Measurements from ENCODE around the gene FAM9A.

The FAM9A gene

DNA sequence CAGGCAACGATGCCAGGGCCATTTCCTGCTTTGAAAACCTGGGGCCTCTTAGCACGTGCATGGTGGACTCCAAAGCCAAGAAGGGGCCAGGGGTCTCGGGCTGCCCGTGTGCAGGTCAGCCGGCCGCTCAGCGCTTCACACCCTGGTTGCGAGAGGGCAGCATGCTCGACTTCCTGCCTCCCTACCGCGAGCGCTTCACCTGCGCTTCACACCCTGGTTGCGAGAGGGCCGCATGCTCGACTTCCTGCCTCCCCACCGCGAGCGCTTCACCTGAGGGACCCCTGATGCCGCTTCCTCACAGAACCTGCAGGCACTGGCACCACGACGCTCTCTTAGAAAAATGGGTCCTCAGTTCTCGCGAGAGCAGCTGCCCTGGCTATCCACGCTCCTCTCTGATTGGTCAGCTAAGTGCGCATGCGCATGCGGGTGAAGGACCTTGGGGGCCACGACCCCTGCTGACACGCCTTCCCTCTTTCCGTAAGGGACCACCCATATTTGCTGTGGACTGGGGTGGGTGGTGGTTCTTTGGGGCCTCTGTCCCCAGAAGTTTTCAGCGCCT, at the start of gene FAM9A:
FAM9A (minus strand) TSS at position 343 of the 559 bp plus-strand sequence. CDS start 1,212 bp downstream, outside the sequence.
- DNase-seq (ENCODE audit: low read depth in 3 of 3, low spot score in 1 of 3): no peak

DNA sequence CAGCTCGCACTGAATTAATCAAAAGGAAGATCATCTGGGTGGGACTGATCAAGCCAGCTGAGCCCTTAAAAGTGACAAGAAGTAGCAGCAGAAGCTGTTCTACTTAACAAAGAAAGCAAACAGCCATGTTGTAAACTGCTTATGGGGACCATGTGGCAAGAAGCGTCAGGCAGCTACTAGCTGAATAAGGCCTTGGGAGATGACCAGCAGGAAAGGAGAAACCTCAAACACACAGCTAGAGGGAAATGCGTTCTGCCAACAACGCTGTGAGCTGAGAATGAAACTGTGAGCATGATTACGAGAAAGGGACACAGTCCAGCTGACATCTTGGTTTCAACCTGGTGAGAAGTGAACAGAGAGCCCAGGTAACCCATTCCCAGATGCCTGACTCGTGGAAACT, 49.3 kb upstream of the FAM9A start:
- DNase-seq (ENCODE audit: low read depth in 3 of 3, low spot score in 1 of 3): no peak

DNA sequence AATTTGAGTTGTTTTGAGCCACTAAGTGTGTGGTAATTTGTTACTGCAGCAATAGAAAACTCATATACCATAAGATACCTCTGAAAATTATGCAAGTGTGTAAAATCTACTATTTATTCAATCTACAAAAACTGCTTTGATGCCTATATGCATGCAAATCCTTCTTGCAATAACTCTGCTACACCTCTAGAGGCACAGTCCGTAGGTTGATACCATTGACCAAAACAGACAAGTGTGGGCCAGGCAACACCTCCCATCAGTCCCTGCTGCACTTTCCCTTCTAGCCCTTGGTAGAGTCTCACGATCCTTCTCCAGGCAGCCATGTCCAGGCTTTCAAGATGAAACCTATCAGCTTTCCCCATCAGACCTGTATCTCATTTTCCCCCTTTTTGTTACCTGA, 48.8 kb upstream of the FAM9A start:
- DNase-seq (ENCODE audit: low read depth in 3 of 3, low spot score in 1 of 3): no peak

- no peak for DNase-seq (ENCODE audit: low read depth in 3 of 3, low spot score in 1 of 3)
Observed at GRCh38 chrX:8849458-8849857, 48.3 kb upstream of the FAM9A start.

DNA sequence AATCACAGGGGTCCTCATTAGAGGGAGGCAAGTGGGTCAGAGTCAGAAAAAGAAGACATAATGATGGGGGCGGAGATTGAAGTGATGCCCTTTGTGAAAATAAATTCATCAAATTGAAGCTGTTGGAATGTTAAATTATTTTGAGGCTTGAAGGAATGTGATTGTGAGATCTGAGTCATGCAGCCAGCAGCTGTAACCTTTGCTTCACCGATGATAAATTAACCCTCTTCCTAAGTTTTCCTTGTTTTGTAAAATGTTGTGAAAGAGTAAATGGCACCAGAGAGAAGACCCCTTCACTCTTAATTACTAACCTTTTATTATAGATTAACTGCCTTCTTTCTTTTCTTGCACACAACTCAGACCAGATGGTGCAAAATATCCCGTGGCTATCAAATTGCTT, 47.7 kb upstream of the FAM9A start:
- no peak for DNase-seq (ENCODE audit: low read depth in 3 of 3, low spot score in 1 of 3)

DNA sequence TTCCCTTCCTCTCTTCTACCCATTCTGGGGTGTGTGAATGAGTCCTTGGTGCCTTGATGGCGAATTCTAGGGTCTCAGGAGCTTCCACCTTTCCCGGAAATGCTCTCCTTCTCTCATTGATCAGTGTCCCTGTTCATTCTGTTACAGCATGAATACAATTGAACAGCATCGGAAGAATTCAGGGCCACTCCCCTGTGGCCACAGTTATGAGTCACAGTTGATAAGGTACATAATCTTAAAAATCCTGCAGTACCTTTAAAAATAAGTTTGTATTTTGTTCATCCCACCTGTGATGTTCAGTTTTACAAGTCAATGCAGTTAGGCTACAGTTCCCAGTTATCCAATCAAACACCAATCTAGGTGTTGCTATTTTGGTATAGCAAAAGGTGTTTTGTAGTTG, 47.3 kb upstream of the FAM9A start:
- no peak for DNase-seq (ENCODE audit: low read depth in 3 of 3, low spot score in 1 of 3)

DNA sequence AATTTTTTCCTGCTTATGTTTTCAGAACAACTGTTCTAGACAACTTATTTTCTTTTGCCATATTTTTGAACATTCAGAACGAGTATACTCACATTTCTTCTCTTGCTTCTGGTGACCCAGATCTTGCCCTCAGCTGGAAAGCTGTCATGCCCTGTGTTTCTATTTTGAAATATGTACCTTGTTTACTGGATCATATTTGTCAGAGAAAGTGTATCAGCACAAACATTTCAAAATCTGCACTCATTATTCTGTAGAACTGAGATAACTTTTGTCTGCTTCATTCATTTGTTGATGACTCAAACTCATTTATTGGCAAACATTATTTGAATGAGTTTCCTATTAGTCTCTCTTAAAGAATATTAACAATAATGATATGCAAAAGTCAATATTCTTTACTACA, 46.2 kb upstream of the FAM9A start:
- DNase-seq (ENCODE audit: low read depth in 3 of 3, low spot score in 1 of 3): no peak

DNA sequence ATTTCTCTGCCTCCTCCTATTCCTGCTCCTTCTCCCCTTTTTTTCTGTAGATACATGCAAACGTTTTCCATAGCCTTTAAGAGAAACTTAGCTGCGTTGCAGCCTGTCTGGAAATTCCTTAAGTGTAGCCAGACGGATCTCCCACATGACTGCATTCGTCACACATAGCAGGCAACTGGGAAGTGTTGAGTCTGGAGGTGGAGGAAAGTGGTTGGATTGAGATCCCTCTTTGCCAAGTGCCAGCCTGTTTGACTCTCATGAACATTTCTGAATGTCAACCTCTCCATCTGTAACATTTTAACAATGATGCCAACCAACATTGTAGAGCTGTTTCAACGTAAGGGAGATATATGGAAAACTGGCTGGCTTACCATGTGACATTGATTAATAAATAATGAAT, 45.1 kb upstream of the FAM9A start:
- DNase-seq (ENCODE audit: low read depth in 3 of 3, low spot score in 1 of 3): no peak

- no peak for DNase-seq (ENCODE audit: low read depth in 3 of 3, low spot score in 1 of 3)
Observed at GRCh38 chrX:8845469-8845868, 44.3 kb upstream of the FAM9A start.

DNA sequence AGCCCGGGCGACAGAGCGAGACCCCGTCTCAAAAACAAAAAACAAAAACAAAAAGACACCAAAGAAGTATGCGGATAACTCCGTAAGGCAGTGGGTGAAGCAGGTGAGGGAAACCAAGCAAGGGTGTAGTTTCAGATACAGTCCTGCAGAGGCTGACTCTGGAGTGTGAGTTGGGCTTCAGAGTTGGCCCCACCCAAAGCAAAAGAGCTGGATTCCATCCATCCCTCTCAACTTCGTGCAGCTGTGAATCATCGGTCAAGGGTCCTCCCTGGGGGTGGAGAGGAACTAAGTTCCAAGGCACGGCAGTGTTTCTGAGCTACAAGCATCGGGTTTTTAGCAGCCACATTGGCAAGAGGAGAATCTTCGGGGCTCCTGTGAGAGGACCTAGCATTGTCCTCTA, 43.9 kb upstream of the FAM9A start:
- no peak for DNase-seq (ENCODE audit: low read depth in 3 of 3, low spot score in 1 of 3)

DNA sequence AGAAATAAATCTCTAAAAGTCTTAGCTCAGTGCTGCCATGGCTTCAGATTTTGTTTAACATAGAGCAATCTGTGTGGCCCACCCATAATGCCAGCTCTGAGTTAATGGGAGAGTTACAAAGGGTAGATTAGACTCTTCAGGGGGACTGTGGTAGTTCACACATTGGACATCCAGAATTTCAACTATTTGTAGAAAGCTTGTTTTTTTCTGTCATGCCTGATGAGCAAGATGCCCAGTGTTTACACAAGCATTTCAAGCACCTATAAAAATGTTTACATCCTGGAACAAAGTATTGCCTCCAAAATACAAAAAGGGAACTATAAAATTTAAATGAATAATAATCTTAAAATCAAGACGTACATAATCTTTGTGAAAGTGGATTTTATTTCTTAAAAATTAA, 43.0 kb upstream of the FAM9A start:
- no peak for DNase-seq (ENCODE audit: low read depth in 3 of 3, low spot score in 1 of 3)

GRCh38 chrX:8841911-8842310, 40.7 kb upstream of the FAM9A start:
- no peak for DNase-seq (ENCODE audit: low read depth in 3 of 3, low spot score in 1 of 3)

DNA sequence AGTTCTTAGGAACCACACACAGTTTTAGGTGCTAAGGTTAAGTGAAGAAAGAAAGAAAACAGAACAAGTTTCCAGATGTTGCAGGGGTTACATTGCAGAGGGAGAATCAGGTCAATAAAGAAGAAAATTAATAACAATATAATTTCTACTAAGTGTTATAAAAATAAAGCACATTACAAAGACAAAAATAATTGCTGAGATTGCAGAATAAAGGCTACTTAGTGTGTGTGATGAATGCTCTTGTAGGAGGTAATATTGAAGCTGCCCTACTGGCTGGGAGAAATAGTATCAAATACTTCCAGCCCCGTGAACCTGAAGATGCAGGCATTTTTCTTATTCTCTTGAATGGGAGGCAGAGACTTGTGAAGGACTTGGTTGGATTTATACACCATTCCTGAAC, 33.2 kb upstream of the FAM9A start:
- DNase-seq (ENCODE audit: low read depth in 3 of 3, low spot score in 1 of 3): no peak

GRCh38 chrX:8832582-8833378, 31.6 kb upstream of the FAM9A start:
- no peak for DNase-seq (ENCODE audit: low read depth in 3 of 3, low spot score in 1 of 3)

DNA sequence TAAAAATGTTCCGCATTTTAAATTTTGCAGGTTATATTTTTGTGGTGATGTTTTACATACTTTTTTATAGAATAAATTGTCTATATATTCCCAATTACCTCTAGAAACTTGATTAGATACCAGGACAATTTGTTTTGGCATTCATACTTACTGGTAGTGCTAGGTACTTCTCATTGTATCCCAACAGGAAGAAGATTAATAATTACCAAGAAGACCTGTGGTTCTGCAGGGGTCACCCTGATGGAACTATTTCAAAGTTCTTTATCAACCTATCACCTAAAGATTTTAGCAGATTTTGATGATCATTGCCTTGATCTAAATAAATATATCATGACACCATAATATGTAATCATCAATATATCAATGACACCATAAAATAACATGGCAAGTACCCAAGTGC, 22.5 kb upstream of the FAM9A start:
- no peak for DNase-seq (ENCODE audit: low read depth in 3 of 3, low spot score in 1 of 3)

GRCh38 chrX:8822002-8822401, 20.8 kb upstream of the FAM9A start:
- DNase-seq (ENCODE audit: low read depth in 3 of 3, low spot score in 1 of 3): no peak

DNA sequence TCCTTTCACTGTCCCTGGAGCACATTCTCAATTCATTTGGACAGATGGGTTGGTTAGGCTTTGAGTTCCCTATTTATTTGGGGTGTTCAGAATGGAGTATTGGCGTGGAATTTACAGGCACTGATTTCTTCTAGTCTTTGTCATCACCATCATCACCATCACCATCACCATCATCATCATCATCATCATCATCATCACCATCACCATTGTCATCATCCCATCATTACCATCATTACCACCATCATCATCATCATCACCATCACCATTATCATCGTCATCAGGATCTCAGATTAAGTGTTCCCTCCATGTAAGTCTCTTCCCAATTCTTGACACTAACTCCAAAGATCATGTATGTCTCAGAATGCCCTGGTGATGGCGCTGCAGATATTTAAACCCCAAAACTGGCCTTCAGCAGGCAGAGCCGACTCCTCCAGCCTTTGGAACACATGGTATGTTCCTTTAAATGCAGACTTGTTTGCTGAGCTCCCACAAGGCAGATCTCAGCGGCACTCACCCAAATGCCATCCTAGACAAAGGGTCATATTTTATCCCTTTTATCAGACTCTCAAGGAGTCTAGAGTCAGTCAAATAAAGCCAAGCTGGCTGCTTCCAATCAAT, 19.8 kb upstream of the FAM9A start:
- no peak for DNase-seq (ENCODE audit: low read depth in 3 of 3, low spot score in 1 of 3)

GRCh38 chrX:8815460-8816065, 14.4 kb upstream of the FAM9A start:
- DNase-seq (ENCODE audit: low read depth in 3 of 3, low spot score in 1 of 3): no peak

DNA sequence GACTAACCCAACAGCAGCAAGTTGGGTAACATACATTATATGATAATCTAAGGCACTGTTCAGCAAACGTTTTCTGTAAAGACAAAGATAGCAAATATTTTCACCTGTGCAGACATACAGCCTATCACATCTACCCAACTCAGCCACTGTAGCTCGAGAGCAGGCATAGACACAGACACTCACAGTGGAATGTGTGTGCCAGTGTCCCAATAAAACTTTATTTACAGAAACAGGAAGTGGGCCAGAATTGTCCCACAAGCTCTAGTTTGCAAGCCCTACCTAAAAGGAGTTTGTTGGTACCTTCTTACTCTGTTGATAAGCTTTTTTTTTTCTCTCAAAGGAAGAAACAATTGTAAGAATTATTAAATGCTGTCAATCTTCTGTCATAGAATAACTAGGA, 11.9 kb upstream of the FAM9A start:
- DNase-seq (ENCODE audit: low read depth in 3 of 3, low spot score in 1 of 3): no peak

DNA sequence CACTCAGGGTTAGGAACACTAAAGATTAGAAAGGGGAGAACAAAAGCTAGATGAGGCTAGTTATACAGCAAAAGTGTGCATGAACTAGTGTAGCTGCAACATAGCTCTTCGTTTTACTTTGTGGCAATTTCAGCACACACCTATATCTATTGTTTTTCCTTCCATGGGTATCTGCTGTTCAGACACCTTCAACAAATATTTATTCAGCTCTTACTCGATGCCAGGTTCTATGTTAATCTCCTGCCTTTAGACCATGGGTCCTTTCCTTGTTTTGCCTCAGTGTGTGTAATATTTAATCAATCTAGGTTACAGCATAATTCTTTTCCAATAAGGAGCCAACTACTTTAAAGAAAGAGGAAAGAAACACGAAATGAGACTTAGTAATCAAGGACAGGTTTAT, 10.4 kb upstream of the FAM9A start:
- no peak for DNase-seq (ENCODE audit: low read depth in 3 of 3, low spot score in 1 of 3)

GRCh38 chrX:8808661-8809060, 7.5 kb upstream of the FAM9A start:
- no peak for DNase-seq (ENCODE audit: low read depth in 3 of 3, low spot score in 1 of 3)

GRCh38 chrX:8805974-8806373, 4.8 kb upstream of the FAM9A start:
- DNase-seq (ENCODE audit: low read depth in 3 of 3, low spot score in 1 of 3): no peak
